Left ventricle myocardium inferior (tissue), 1 donor: ENCODE measurements around the gene RAD50. TPM values are rescaled to one million over a fixed set of nuclear protein-coding genes. Genes with fewer than 3 reads are reported as not detected.

Experiments
- DNase-seq: peaks from one replicate; pipeline ENCODE4 v3.0.0-alpha.2; 2020
- H3K27ac ChIP-seq: fragments of 200-600 bp; replicated peaks from 2 replicates; pipeline ENCODE4 v1.8.0; 2021
- H3K27me3 ChIP-seq: fragments of 200-600 bp; 2 replicates; pipeline ENCODE4 v1.8.0; 2021; ENCODE audit warnings: low read depth
- H3K36me3 ChIP-seq: fragments of 200-600 bp; 2 replicates; pipeline ENCODE4 v1.8.0; 2021
- H3K4me1 ChIP-seq: fragments of 200-600 bp; 2 replicates; pipeline ENCODE4 v1.8.0; 2021
- H3K4me3 ChIP-seq: fragments of 200-600 bp; 2 replicates; pipeline ENCODE4 v1.8.0; 2021; ENCODE audit warnings: mild to moderate bottlenecking, moderate library complexity
- H3K9me3 ChIP-seq: fragments of 200-600 bp; replicated peaks from 2 replicates; pipeline ENCODE4 v1.8.0; 2021
- intact Hi-C: fragments of 100-400 bp; cut with micrococcal nuclease; formaldehyde crosslinking; loops from one replicate; pipeline ENCODE4 v1.11.0; 2022
- total RNA-seq: library from RNA; stranded (reverse); fragmentation: NEBNext Ultra II Directional; extraction: Animal tissue kit (Norgen Biotek cat#: 25700); gene quantifications from one replicate; pipeline ENCODE4 v1.2.1, GENCODE V29; 2021
- TF ChIP-seq, protein P1 (sequence below): fragments of 200-600 bp; IDR thresholded peaks from 2 replicates; pipeline ENCODE4 v1.8.0; 2021; ENCODE audit warnings: antibody characterized with exemption, mild to moderate bottlenecking, borderline replicate concordance
- donor health status: DM: no; HTN: yes; CAD: no; lungs with severe emphysema.

Gene RAD50
- total RNA-seq, 1 donor from 2014 or later = 33.4 TPM

DNA sequence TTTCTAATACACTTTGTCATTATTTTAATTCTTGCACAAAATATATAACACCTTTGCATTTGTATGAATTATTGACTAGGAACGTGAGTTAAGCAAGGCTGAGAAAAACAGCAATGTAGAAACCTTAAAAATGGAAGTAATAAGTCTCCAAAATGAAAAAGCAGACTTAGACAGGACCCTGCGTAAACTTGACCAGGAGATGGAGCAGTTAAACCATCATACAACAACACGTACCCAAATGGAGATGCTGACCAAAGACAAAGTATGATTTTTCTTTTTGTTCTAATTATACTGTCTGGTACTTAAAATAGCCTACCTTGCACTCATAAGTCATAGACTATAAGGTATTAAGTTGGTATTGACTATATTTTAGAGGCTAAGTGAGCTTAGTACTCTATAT lies 34.4 kb downstream of the RAD50 start:
- DNase-seq = no peak
- H3K4me3 ChIP-seq = no peak overlapping the region
- H3K27ac ChIP-seq = no peak overlapping the region
- no peaks in the 10 kb centered on the region for H3K27me3 ChIP-seq
- no peaks in the 10 kb centered on the region for H3K9me3 ChIP-seq
- intact Hi-C loops = no loop called here
- peaks cover 95% of the 10 kb centered on the region for H3K36me3 ChIP-seq
- H3K4me1 ChIP-seq = no peaks in the 10 kb centered on the region
- TF ChIP-seq, protein P1, sequence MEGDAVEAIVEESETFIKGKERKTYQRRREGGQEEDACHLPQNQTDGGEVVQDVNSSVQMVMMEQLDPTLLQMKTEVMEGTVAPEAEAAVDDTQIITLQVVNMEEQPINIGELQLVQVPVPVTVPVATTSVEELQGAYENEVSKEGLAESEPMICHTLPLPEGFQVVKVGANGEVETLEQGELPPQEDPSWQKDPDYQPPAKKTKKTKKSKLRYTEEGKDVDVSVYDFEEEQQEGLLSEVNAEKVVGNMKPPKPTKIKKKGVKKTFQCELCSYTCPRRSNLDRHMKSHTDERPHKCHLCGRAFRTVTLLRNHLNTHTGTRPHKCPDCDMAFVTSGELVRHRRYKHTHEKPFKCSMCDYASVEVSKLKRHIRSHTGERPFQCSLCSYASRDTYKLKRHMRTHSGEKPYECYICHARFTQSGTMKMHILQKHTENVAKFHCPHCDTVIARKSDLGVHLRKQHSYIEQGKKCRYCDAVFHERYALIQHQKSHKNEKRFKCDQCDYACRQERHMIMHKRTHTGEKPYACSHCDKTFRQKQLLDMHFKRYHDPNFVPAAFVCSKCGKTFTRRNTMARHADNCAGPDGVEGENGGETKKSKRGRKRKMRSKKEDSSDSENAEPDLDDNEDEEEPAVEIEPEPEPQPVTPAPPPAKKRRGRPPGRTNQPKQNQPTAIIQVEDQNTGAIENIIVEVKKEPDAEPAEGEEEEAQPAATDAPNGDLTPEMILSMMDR = no peak

DNA sequence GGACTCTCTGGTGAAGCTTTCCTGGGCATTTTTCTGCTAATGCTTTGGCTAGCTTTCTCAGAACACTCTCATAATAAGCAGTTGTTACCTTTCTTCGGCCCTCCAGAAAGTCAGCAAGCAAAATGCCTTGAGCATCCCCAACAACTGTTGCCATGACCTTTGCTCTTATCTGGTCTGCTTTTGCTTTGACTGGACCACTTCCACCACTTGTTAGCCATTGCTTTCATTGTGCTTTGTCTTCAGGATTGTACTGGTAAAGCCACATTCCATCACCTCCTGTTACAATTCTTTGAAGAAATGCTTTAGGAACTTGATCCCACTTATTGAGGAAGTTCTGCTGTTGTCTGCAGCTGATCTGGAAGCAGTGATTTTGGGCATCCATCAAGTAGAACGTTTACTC lies 35.7 kb downstream of the RAD50 start:
- H3K36me3 ChIP-seq = peaks cover 98% of the 10 kb centered on the region
- H3K4me1 ChIP-seq = no peaks in the 10 kb centered on the region
- H3K27ac ChIP-seq = no peak overlapping the region
- no peaks in the 10 kb centered on the region for H3K9me3 ChIP-seq
- no peak overlapping the region for H3K4me3 ChIP-seq
- intact Hi-C loops = no loop called here
- no peaks in the 10 kb centered on the region for H3K27me3 ChIP-seq
- no peak for DNase-seq
- TF ChIP-seq, protein P1 = no peak

DNA sequence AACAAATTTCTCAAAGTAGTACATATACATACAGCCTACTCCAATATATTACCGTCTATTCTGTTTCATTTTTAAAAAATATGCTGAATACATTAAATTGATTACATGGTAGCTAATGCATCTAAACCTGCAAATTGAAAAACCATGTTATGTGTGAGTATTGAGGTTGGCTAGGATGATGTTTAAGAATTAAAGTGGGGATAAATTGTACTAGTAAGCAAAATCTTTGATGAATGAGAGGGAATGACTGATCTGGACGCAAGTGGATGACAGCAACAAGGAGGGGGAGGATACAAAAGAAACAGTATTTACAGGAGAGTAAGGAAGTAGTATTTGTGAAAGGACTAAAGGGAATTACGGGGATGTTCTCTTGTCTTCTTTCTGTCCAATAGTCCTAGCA lies 37.4 kb downstream of the RAD50 start:
- Histone ChIP-seq H3K36me3 (peaks cover 98% of the 10 kb centered on the region), H3K4me1 (no peaks in the 10 kb centered on the region), H3K27me3 (no peaks in the 10 kb centered on the region), H3K4me3 (no peak overlapping the region), H3K27ac (no peak overlapping the region), H3K9me3 (no peaks in the 10 kb centered on the region)
- intact Hi-C loops = no loop called here
- no peak for DNase-seq
- TF ChIP-seq, protein P1 = no peak

DNA sequence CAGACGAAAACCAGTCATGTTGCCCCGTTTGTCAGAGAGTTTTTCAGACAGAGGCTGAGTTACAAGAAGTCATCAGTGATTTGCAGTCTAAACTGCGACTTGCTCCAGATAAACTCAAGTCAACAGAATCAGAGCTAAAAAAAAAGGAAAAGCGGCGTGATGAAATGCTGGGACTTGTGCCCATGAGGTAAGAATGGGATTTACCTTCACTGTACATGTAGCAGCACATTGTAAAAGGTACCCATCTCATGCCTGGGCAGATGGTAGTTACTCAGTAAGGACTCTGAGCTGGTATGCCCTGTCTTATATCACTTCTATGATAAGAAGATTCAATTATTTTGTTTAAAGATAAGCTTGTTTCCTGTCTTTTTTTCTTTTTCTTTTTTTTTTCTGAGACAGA lies 38.8 kb downstream of the RAD50 start:
- Histone ChIP-seq H3K4me3 (no peak overlapping the region), H3K27me3 (no peaks in the 10 kb centered on the region), H3K27ac (no peak overlapping the region), H3K4me1 (no peaks in the 10 kb centered on the region), H3K9me3 (no peaks in the 10 kb centered on the region), H3K36me3 (peaks cover 96% of the 10 kb centered on the region)
- intact Hi-C loops = no loop called here
- no peak for DNase-seq
- TF ChIP-seq, protein P1 = no peak

DNA sequence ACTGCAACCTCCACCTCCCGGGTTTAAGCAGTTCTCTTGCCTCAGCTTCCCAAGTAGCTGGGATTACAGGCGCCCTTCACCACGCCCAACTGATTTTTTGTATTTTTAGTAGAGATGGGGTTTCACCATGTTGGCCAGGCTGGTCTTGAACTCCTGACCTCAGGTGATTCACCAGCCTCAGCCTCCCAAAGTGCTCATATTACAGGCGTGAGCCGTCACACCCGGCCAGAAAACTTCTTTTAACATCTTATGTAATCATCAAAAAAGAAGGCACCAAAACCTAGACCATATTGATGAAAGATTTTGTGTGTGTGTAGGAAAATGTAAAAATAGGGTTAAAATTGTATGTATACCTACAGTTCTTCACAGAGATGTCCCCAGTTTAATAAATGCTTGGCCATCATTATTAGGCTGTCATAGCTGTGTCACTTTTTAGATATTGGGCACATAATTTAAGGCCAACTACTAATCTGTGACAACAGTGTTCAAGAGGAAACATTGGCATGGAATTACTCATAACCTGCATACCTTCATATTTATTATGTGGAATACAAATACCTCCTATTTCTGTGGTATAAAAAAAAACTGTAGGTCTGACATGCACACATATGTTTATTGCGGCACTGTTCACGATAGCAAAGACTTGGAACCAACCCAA lies 44.4 kb downstream of the RAD50 start:
- Histone ChIP-seq H3K27ac (no peak overlapping the region), H3K4me1 (no peaks in the 10 kb centered on the region), H3K27me3 (no peaks in the 10 kb centered on the region), H3K4me3 (no peak overlapping the region), H3K9me3 (no peaks in the 10 kb centered on the region), H3K36me3 (peaks cover 77% of the 10 kb centered on the region)
- TF ChIP-seq, protein P1 = no peak
- DNase-seq = no peak
- intact Hi-C loops = no loop called here
